C4-2B (cell line): ENCODE measurements around the gene RBP5.

Source experiments
- H3K27ac ChIP-seq: fragments of 450-650 bp; 2 replicates; pipeline ENCODE4 v1.5.1; 2017
- ZFX ChIP-seq: fragments of 450-650 bp; IDR thresholded peaks from 2 replicates; pipeline ENCODE4 v1.6.1; 2017
- TF ChIP-seq, protein P1 (sequence below): fragments of 450-650 bp; conservative IDR thresholded peaks from 2 replicates; pipeline ENCODE4 v1.5.1; 2017; ENCODE audit warnings: mild to moderate bottlenecking

Gene RBP5

DNA sequence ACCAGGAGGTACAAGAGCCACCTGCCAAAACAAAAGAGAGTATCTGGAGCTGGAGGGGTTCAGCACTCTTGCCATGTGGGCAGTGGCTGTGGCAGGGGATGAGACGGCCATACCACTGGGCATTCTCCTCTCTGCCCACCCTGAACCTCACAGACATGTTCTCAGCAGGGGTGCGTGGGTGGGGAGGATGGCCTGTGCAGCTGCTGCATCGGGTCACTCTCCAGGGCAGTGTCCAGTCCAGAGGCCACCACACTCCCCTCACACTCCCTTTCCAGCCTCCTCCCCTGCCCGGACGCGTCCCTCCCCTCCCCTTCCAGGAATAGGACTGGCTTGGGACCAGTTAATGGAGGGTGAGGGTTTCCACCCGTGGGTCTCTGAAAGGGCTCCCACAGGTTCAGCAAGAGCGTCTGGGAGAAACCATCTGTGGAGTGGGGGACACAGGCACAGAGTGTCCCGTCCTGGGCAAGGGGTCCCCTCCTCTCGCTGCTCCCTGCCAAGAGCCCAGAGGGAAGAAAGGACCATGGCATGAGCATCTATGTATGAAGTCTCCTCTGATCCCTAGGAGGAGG lies 36.9 kb downstream of the RBP5 start:
- TF ChIP-seq ZFX, result no peak
- TF ChIP-seq, protein P1, sequence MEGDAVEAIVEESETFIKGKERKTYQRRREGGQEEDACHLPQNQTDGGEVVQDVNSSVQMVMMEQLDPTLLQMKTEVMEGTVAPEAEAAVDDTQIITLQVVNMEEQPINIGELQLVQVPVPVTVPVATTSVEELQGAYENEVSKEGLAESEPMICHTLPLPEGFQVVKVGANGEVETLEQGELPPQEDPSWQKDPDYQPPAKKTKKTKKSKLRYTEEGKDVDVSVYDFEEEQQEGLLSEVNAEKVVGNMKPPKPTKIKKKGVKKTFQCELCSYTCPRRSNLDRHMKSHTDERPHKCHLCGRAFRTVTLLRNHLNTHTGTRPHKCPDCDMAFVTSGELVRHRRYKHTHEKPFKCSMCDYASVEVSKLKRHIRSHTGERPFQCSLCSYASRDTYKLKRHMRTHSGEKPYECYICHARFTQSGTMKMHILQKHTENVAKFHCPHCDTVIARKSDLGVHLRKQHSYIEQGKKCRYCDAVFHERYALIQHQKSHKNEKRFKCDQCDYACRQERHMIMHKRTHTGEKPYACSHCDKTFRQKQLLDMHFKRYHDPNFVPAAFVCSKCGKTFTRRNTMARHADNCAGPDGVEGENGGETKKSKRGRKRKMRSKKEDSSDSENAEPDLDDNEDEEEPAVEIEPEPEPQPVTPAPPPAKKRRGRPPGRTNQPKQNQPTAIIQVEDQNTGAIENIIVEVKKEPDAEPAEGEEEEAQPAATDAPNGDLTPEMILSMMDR, result no peak
- H3K27ac ChIP-seq, result peak overlapping the region; percentile 29; the same call in 1 of the 2 replicates

DNA sequence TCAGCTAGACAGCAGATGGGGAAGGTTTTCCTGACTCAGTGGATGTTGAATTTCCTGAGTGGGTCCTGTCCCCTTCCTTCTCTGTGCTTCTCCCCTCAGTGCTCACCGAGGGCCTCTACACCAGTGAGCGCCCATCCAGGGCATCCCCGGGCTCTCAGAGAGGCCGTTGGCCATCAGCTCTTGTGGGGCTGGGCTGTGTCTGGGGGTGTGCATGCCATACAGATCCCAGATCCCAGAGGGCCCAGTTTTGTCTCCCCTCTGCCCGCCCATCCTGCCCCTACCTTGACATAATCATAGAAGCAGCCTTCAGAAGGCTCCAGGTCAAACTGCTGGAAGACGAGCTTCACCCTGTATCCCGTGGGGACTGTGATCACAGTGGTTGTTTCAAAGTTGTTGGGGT lies 37.5 kb downstream of the RBP5 start:
- TF ChIP-seq, protein P1, result no peak
- TF ChIP-seq ZFX, result no peak
- H3K27ac ChIP-seq, result no peak overlapping the region

DNA sequence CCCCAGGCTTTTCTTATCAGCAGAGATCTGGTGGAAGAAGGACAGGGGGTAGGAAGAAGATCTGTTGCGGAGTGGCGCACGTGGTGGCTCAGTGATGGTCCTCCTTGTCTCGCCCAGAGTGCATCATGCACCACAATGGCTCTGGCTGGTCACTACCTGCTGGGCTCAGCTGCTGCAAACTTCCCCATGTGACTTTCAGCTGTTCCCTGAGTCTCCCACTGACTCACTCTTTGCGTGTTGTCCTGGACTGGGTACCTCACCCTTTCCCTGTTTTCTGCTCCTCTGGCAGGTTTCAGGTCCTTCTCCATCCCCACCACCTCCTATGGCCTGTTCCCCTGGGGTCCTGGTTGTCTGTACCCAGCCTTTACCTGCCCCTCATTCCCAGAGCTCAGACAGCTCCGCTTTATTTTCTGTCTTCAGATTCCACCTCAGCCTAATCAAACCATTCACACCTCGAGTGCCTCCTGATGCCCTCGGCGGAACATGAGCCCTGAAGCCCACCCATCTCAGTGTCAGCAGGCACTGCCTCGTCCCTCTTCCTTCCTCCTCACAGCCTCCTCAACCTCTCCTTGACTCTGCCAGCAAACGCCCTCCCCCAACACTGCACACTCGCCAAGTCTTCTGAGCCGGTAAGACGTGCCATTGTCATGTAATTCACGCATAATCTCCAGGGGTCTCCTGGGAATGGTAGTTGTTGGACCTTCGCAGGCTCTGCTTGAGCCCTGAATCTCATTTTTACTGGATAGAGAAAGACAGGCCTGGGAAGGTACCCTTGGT lies 38.3 kb downstream of the RBP5 start:
- no peak overlapping the region for H3K27ac ChIP-seq
- TF ChIP-seq, protein P1, result no peak
- TF ChIP-seq ZFX, result no peak

GRCh38 chr12:7089196-7089871 lies 39.4 kb downstream of the RBP5 start:
- no peak overlapping the region for H3K27ac ChIP-seq

GRCh38 chr12:7083125-7083524 lies 45.6 kb downstream of the RBP5 start:
- H3K27ac ChIP-seq, result no peak overlapping the region
- TF ChIP-seq, protein P1, result no peak
- no peak for TF ChIP-seq ZFX

More at GRCh38 chr12:7089196-7089871, 39.4 kb downstream of the RBP5 start:
- TF ChIP-seq, protein P1, result no peak
- no peak for TF ChIP-seq ZFX

GRCh38 chr12:7081037-7081436 lies 47.7 kb downstream of the RBP5 start:
- TF ChIP-seq, protein P1, result no peak
- TF ChIP-seq ZFX, result no peak
- H3K27ac ChIP-seq, result no peak overlapping the region

GRCh38 chr12:7079826-7080125 lies 48.9 kb downstream of the RBP5 start:
- H3K27ac ChIP-seq, result no peak overlapping the region
- no peak for TF ChIP-seq ZFX
- TF ChIP-seq, protein P1, result no peak
